Measurements from ENCODE around the gene IREB2.

The IREB2 gene

DNA sequence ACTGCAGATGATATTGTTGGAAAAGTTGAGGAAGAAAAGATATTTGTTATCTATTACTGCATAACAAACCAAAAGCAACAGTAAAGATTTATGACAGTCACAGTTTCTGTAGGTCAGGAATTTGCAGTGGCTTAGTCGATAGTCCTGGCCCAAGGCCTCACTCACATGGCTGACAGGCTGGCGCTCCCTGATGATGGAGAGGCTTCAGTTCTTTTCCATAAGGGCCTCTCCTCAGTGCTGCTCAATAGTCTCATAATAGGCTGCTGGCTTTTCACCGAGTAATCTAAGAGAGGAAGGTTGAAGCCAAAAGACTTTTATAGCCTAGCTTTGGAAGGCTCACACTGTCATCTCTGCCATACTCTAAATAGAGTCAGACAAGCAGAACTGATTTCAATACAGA, 17.7 kb downstream of the IREB2 start:
- TF ChIP-seq POLR2AphosphoS5 (IDR thresholded peaks at IDR 0.05; ENCODE audit: low read depth, low read length): no peak
- TF ChIP-seq POLR2A (IDR thresholded peaks at IDR 0.05; ENCODE audit: low read depth, low read length): no peak
- FAIRE-seq: no peak
- no peak for DNase-seq (ENCODE audit: insufficient read length)

DNA sequence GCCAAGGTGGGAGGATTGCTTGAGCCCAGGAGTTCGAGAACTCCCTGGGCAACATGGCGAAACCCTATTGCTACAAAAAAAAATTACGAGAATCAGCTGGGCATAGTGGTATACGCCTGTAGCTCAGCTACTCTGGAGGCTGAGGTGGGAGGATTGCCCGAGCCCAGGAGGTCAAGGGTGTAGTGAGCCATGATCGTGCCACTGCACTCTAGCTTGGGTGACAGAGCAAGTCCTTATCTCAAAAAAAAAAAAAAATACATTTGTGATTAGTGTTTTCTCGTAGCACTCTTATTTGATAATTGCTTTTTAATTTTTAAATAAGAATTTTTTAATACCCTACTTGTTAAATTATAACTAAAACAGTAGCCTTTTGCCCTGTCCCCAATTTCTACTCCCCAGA, 18.4 kb downstream of the IREB2 start:
- TF ChIP-seq POLR2AphosphoS5 (IDR thresholded peaks at IDR 0.05; ENCODE audit: low read depth, low read length) (no peak), POLR2A (IDR thresholded peaks at IDR 0.05; ENCODE audit: low read depth, low read length) (no peak), TAF1 (IDR thresholded peaks at IDR 0.05; ENCODE audit: borderline replicate concordance, low read depth, low read length) (no peak)
- FAIRE-seq (no peak), DNase-seq (ENCODE audit: insufficient read length) (no peak)

DNA sequence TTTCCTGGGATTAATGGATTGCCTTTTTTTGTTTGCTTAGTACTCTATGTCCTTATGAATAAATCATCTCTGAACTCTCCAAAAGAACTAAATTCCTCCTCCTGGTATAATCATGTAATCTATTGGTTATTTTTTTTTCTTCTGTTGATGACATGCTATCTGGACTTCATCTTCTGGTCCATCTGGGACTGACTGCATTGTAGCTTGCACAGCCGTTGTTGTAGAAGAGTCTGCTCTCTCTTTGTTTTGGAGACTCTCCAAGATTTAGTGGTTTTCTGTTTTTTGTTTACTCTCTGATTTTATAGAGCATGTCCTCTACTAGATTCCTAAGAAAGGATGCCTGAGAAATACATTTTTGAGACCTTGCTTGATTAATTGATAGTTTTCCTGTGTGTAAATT, 19.1 kb downstream of the IREB2 start:
- FAIRE-seq (no peak), DNase-seq (ENCODE audit: insufficient read length) (no peak)
- TF ChIP-seq POLR2AphosphoS5 (IDR thresholded peaks at IDR 0.05; ENCODE audit: low read depth, low read length) (no peak), POLR2A (IDR thresholded peaks at IDR 0.05; ENCODE audit: low read depth, low read length) (no peak), TAF1 (IDR thresholded peaks at IDR 0.05; ENCODE audit: borderline replicate concordance, low read depth, low read length) (no peak)

DNA sequence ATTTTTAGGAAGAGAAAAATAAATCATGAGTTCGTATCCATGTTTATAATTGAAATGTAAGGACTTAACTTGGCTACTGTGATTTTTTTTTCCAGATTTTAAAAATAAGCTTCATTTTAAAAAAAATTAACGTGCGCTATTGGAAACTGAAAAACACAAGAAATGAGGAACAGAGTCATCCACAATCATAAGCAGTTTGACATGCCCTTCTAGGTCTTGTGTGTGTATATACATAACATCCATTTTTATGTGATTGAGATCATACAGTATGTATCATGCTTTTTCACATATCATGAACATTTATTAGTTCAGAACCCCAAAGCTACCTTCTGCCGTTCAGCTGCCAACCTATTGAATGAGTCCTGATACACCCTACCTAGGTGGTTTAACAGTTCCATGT, 22.7 kb downstream of the IREB2 start:
- FAIRE-seq (no peak), DNase-seq (ENCODE audit: insufficient read length) (no peak)
- no peak for TF ChIP-seq POLR2AphosphoS5 (IDR thresholded peaks at IDR 0.05; ENCODE audit: low read depth, low read length)
- no peak for TF ChIP-seq TAF1 (IDR thresholded peaks at IDR 0.05; ENCODE audit: borderline replicate concordance, low read depth, low read length)
- no peak for TF ChIP-seq POLR2A (IDR thresholded peaks at IDR 0.05; ENCODE audit: low read depth, low read length)

DNA sequence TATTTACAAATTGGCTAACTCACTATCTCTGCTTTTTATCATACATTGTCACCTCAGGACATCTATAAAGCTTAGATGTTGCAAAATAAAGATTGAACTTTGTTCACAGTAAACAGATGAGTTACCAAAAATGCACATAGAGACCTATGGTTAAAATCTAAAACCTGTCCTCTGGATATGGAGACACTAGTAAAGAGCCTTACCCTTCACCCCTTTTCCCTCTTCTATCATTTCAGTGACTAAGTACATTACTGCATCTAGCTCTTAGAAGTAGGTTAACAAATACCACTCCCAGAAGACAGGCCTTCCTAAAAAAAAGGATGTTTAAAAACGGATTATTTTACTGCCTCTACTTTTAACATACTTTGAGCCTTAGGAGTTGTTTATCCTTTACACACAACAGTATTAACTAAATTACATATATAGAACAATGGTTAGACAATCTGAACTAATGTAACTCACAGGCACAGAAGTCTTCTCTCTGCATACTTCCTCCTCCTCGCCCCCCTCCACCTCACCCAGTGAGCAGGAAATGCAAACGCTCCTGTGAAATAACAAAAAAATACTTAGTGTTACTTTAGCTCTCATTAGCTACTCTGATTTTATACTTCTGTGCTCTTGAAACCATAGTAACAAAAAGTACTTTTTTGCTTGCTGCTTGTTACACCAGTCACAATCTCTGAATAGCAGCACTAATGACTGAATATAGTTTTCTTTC, 23.3 kb downstream of the IREB2 start:
- TF ChIP-seq POLR2AphosphoS5 (IDR thresholded peaks at IDR 0.05; ENCODE audit: low read depth, low read length) (no peak), POLR2A (IDR thresholded peaks at IDR 0.05; ENCODE audit: low read depth, low read length) (no peak), TAF1 (IDR thresholded peaks at IDR 0.05; ENCODE audit: borderline replicate concordance, low read depth, low read length) (no peak)
- FAIRE-seq: peak; percentile 42
- DNase-seq (ENCODE audit: insufficient read length): no peak

DNA sequence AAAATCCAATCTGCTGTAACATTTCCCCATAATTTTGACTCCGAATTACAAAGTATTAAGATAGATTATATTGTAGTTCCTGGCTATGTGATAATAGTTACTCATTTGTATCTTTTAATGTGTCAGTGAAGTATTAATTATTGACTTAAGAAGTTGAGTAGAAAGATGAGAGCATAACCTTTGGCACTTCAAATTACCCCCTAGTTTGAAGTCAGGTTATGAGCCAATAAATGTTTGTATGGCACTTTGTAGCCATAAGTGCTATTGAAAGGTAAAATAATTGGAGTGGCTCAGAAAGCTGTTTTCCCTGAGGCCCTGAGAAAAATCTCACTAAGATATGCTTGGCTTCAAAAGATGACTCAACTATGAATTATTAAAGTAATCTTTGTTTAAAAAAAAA, 31.0 kb downstream of the IREB2 start:
- DNase-seq (ENCODE audit: insufficient read length) (no peak), FAIRE-seq (no peak)
- TF ChIP-seq POLR2AphosphoS5 (IDR thresholded peaks at IDR 0.05; ENCODE audit: low read depth, low read length) (no peak), POLR2A (IDR thresholded peaks at IDR 0.05; ENCODE audit: low read depth, low read length) (no peak), TAF1 (IDR thresholded peaks at IDR 0.05; ENCODE audit: borderline replicate concordance, low read depth, low read length) (no peak)

DNA sequence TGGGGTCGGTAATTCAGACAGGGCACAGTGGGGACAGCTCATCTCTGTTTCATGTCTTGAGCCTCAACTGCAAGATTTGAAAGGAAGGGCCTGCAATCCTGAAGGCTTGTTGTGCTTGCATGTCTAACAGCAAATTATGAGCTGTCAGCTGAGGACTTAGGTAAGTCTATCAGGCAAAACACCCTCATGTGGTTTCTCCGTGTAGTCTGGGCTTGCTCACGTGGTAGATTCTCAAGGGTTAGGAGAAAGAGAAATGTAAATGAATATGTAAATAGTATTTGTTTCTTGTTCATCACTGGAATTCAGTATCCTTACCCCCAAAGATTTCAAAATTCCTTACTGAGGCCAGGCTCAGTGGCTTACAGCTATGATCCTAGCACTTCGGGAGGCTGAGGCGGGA, 39.3 kb downstream of the IREB2 start:
- DNase-seq (ENCODE audit: insufficient read length) (no peak), FAIRE-seq (no peak)
- TF ChIP-seq POLR2A (IDR thresholded peaks at IDR 0.05; ENCODE audit: low read depth, low read length) (no peak), POLR2AphosphoS5 (IDR thresholded peaks at IDR 0.05; ENCODE audit: low read depth, low read length) (no peak), TAF1 (IDR thresholded peaks at IDR 0.05; ENCODE audit: borderline replicate concordance, low read depth, low read length) (no peak)

DNA sequence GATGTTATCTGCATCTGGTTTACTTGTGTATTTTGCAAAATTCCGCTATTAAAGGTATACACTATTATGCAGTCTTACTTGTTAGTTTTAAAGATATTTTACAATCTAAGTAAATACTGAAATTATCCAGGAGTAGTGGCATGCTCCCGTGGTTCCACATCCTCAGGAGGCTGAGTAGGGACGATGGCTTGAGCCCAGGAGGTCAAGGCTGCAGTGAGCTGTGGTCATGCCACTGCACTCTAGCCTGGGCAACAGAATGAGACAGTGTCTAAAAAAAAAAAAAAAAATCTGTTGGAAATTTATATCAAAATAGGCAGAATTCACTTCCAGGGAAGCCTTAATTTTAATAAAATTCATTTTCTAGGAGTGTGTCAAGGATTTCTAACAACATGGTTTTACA, 41.6 kb downstream of the IREB2 start:
- FAIRE-seq (no peak), DNase-seq (ENCODE audit: insufficient read length) (no peak)
- no peak for TF ChIP-seq POLR2AphosphoS5 (IDR thresholded peaks at IDR 0.05; ENCODE audit: low read depth, low read length)
- no peak for TF ChIP-seq TAF1 (IDR thresholded peaks at IDR 0.05; ENCODE audit: borderline replicate concordance, low read depth, low read length)
- TF ChIP-seq POLR2A (IDR thresholded peaks at IDR 0.05; ENCODE audit: low read depth, low read length): no peak

DNA sequence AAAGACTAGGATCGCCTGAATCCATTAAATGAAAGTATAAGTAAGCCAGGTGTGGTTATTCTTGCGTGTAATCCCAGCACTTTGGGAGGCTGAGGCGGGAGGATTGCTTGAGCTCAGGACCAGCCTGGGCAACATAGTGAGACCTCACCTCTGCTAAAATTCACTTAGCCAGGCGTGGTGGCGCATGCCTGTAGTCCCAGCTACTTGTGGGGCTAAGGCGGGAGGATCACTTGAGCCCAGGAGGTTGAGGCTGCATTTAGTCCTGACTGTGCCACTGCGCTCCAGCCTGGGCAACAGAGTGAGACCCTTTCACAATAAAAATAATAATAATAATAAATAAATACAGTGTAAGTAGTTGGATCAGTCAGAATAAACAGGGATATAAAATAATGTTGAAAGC, 43.9 kb downstream of the IREB2 start:
- FAIRE-seq (no peak), DNase-seq (ENCODE audit: insufficient read length) (no peak)
- no peak for TF ChIP-seq TAF1 (IDR thresholded peaks at IDR 0.05; ENCODE audit: borderline replicate concordance, low read depth, low read length)
- TF ChIP-seq POLR2A (IDR thresholded peaks at IDR 0.05; ENCODE audit: low read depth, low read length): no peak
- no peak for TF ChIP-seq POLR2AphosphoS5 (IDR thresholded peaks at IDR 0.05; ENCODE audit: low read depth, low read length)

DNA sequence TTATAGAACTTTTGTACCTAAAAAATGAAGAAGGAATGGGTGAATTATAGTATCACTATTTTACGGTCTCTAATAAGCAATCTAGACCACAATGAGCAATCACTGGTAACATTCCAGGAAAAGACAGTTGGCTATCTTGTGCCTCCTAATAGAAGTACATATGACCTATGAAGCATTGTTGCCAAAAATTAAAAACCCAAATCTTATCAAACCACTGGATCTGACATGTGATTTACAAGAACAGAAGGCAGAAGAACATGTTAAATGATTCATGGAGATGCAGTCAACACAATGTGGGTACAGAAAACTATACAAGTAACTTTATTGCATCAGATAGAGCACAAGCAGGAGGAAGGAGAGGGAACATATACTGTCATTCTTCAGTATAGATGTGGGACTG, 54.9 kb downstream of the IREB2 start:
- DNase-seq (ENCODE audit: insufficient read length): no peak
- FAIRE-seq: no peak
- TF ChIP-seq POLR2A (IDR thresholded peaks at IDR 0.05; ENCODE audit: low read depth, low read length) (no peak), TAF1 (IDR thresholded peaks at IDR 0.05; ENCODE audit: borderline replicate concordance, low read depth, low read length) (no peak), POLR2AphosphoS5 (IDR thresholded peaks at IDR 0.05; ENCODE audit: low read depth, low read length) (no peak)

DNA sequence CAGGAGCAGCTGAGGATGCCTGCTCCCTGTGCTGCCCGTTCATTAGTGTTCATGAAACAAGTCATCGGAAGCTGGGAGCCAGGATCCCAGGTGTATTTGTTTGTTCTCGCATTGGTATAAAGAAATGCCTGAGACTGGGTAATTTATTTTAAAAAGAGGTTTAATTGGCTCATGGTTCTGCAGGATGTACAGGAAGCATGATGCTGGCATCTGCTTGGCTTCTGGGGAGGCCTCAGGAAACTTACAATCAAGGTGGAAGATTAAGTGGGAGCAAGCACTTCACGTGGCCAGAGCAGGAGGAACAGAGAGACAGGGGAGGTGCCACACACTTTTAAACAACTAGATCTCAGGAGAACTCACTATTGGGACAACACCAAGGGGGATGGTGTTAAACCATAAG, 63.8 kb downstream of the IREB2 start:
- no peak for TF ChIP-seq POLR2A (IDR thresholded peaks at IDR 0.05; ENCODE audit: low read depth, low read length)
- TF ChIP-seq TAF1 (IDR thresholded peaks at IDR 0.05; ENCODE audit: borderline replicate concordance, low read depth, low read length): no peak
- TF ChIP-seq POLR2AphosphoS5 (IDR thresholded peaks at IDR 0.05; ENCODE audit: low read depth, low read length): no peak
- FAIRE-seq: no peak
- no peak for DNase-seq (ENCODE audit: insufficient read length)

DNA sequence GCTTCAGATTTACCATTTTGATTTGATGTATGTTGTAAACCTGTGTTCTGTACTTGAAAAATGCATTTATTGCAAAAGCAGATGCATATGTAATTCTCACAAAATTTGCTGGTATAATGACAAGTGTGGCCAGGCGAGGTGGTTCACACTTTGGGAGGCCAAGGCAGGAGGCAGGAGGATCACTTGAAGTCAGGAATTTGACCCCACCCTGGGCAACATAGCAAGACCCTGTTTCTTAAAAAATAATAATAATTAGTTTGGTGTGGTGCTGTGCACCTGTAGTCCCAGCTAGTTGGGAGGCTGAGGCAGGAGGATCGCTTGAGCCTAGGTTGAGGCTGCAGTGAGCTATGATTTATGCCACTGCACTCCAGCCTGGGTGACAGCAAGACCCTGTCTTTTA, 64.6 kb downstream of the IREB2 start:
- no peak for DNase-seq (ENCODE audit: insufficient read length)
- FAIRE-seq: no peak
- TF ChIP-seq POLR2AphosphoS5 (IDR thresholded peaks at IDR 0.05; ENCODE audit: low read depth, low read length) (no peak), TAF1 (IDR thresholded peaks at IDR 0.05; ENCODE audit: borderline replicate concordance, low read depth, low read length) (no peak), POLR2A (IDR thresholded peaks at IDR 0.05; ENCODE audit: low read depth, low read length) (no peak)
